ENCODE data around the gene SEMA4D.

SEMA4D gene

GRCh38 chr9:89319015-89319905, 178.7 kb downstream of the SEMA4D start:
- no peak for DNase-seq (ENCODE audit: low read depth, low spot score)
- peak overlapping the region; percentile 66 for H3K4me3 ChIP-seq (ENCODE audit: low read length)

- H3K4me3 ChIP-seq (ENCODE audit: low read length): peak within 1 kb of the TSS; percentile 66
- peak; percentile 98 for DNase-seq (ENCODE audit: low read depth, low spot score)
Measured at GRCh38 chr9:89318123-89319014, 179.5 kb downstream of the SEMA4D start, which contains the start of gene SECISBP2. Gene SECISBP2, plus strand, starts transcription at chr9:89318500. Its CDS starts 77 bp downstream, at chr9:89318577.

DNA sequence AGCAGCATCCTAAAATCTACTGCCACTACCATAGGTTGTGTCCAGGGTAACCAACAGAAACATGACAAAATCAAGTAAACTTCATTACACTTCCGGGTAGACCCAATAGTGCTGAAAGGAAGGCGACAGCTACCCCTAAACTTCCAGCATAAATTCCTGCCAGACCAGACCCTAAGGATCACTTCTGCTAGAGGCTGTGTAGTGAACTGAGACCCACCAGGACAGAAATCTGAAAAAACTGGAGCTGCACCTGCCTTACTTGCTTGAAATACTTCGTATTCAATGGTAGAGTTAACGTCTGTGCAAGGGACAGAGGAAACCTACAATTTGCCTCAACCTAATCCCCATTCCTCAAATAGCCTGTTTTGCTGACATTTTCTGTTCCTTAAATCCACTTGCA, 180.6 kb downstream of the SEMA4D start:
- H3K4me3 ChIP-seq (ENCODE audit: low read length): peak overlapping the region; percentile 66
- no peak for DNase-seq (ENCODE audit: low read depth, low spot score)

DNA sequence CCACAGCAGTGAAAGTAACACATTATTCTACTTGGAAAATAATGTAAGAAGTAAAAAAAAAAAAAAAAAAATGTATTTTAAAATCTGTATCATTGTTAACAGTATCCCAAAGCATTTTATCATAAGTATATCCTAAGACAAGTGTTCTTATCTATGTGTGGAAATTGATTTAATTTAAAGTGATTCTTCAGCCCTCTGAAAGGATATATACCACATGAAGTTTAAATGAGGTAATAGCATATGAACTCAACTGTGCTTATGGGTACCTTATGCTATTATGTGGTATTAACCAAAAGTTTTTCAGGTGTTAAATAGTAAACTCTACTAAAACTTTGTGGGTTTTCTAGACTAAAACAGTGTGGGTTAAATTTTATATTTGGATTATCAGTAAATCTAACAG, 182.4 kb downstream of the SEMA4D start:
- no peak for DNase-seq (ENCODE audit: low read depth, low spot score)

DNA sequence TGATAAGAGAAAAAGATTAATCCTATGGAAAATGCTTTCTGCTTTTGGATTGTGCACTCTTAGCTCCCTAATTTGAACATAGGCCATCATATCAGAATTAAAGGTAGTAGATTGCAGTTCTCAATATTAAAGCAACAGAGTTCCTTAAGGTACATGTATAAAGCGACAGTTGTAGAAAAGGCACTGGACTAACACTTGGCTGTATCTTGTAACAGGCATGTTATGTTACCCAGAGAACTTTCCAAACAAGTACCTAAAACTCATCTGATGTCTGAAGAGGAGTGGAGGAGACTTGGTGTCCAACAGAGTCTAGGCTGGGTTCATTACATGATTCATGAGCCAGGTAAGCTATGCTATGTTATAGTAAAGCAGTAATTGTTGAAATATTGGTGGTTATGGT, 183.0 kb downstream of the SEMA4D start:
- DNase-seq (ENCODE audit: low read depth, low spot score): no peak
- no peak overlapping the region for H3K4me3 ChIP-seq (ENCODE audit: low read length)

More for the DNA sequence above, 182.4 kb downstream of the SEMA4D start:
- H3K4me3 ChIP-seq (ENCODE audit: low read length): no peak overlapping the region

- peak overlapping the region; percentile 63 for H3K4me3 ChIP-seq (ENCODE audit: low read length)
- no peak for DNase-seq (ENCODE audit: low read depth, low spot score)
Measured at GRCh38 chr9:89313842-89314241, 184.1 kb downstream of the SEMA4D start.

GRCh38 chr9:89312222-89312571, 185.7 kb downstream of the SEMA4D start:
- DNase-seq (ENCODE audit: low read depth, low spot score): no peak
- peak overlapping the region; percentile 63 for H3K4me3 ChIP-seq (ENCODE audit: low read length)

DNA sequence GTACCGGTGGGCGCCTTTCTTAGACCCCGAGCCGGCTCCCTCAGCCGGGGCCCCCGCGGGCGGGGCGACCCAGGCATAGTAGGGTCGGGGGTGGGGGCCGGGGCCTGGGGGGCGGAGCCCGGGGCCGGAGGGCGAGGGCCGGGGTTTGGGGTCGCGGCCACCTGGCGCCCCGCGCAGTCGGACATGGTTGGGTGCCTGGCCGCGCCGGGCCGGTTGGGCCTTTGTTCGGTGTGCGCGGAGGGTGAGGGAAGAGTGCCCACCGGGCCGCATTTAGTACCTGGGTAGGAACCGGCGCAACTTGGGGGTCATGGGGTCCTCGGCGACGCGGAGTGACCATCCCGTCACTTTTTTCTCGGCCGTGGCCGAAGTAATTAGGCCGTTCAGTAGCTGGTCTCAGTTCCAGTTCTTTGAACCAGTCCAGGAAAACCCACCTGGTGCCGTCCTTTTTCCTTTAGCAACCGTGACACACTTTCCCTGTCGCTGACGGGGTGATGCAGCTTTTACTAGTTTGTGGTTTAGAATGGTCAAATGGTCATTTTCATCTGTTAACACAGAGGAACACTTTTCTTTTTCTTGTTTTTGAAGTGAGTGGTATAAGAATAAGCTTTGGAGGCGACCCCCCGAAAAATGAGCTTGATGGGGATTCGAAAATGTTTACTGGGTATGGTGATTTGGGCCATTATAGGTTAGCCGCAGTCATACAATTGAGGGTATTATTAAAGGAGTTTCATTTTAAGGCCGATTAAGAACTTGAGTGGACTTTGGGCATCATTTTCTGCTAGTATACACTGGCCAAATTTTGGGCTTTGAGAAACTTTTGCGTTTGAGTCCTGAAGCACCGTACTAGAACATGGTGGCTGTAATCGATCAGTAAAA, 186.3 kb downstream of the SEMA4D start:
- DNase-seq (ENCODE audit: low read depth, low spot score): no peak
- peak overlapping the region; percentile 63 for H3K4me3 ChIP-seq (ENCODE audit: low read length)
